ENCODE measurements around the gene MCCD1.
"Not testable (repeated sequence)": the region's sequence is repeated elsewhere in the genome, so short reads cannot be mapped to it uniquely, and the experiment has no call there.

Gene MCCD1

GRCh38 chr6:31528821-31529328, at the start of gene MCCD1:
Gene MCCD1, plus strand, starts transcription at chr6:31528962. Its CDS starts 53 bp downstream, at chr6:31529015.
- DNase-seq = no peak

GRCh38 chr6:31479151-31479932, 49.4 kb upstream of the MCCD1 start:
- DNase-seq = no peak

GRCh38 chr6:31479933-31480535, 48.7 kb upstream of the MCCD1 start:
- no peak for DNase-seq

GRCh38 chr6:31480574-31480973, 48.2 kb upstream of the MCCD1 start:
- no peak for DNase-seq

- no peak for DNase-seq
These were observed 45.4 kb upstream of the MCCD1 start for GRCh38 chr6:31483392-31483791.

- DNase-seq = no peak
These were observed 43.7 kb upstream of the MCCD1 start for GRCh38 chr6:31485055-31485454.

GRCh38 chr6:31486065-31486837, 42.5 kb upstream of the MCCD1 start:
- DNase-seq = not testable (repeated sequence)

GRCh38 chr6:31487674-31488073, 41.1 kb upstream of the MCCD1 start:
- not testable (repeated sequence) for DNase-seq

- no peak for DNase-seq
These were observed 39.7 kb upstream of the MCCD1 start for GRCh38 chr6:31489086-31489485.

- DNase-seq = no peak
These were observed 38.5 kb upstream of the MCCD1 start for GRCh38 chr6:31490115-31490873.

GRCh38 chr6:31493550-31493874, 35.2 kb upstream of the MCCD1 start:
- not testable (repeated sequence) for DNase-seq

GRCh38 chr6:31493875-31494694, 34.7 kb upstream of the MCCD1 start:
- DNase-seq = peak; percentile 62 to 64

GRCh38 chr6:31495580-31495979, 33.2 kb upstream of the MCCD1 start:
- DNase-seq = no peak

- not testable (repeated sequence) for DNase-seq
These were observed 31.9 kb upstream of the MCCD1 start for GRCh38 chr6:31496826-31497225.

GRCh38 chr6:31497531-31498476, 31.0 kb upstream of the MCCD1 start, which contains the start of gene MICB:
Gene MICB, plus strand, starts transcription at chr6:31498145. Its CDS starts 49 bp downstream, at chr6:31498194.
- peak; percentile 28 to 47 for DNase-seq

- no peak for DNase-seq
These were observed 30.0 kb upstream of the MCCD1 start for GRCh38 chr6:31498748-31499147.

GRCh38 chr6:31499648-31500047, 29.1 kb upstream of the MCCD1 start:
- not testable (repeated sequence) for DNase-seq

- no peak for DNase-seq
These were observed 26.2 kb upstream of the MCCD1 start for GRCh38 chr6:31502586-31502985.

GRCh38 chr6:31509036-31509435, 19.7 kb upstream of the MCCD1 start:
- DNase-seq = not testable (repeated sequence)

- DNase-seq = no peak
These were observed 18.8 kb upstream of the MCCD1 start for GRCh38 chr6:31510007-31510406.
